HEK293 (cell line): ENCODE measurements around the gene ARPP19.

Source experiments
- ELK4 ChIP-seq: IDR thresholded peaks from 2 replicates; pipeline ENCODE4 v1.6.1; 2011; ENCODE audit warnings: mild to moderate bottlenecking, low read depth, low read length, borderline replicate concordance
- FEZF1 ChIP-seq: fragments of 450-650 bp; formaldehyde crosslinking; IDR thresholded peaks from 2 replicates; pipeline ENCODE4 v1.5.1; 2016; ENCODE audit warnings: missing biosample characterization, missing genetic modification characterization
- KLF16 ChIP-seq: fragments of 450-650 bp; formaldehyde crosslinking; IDR thresholded peaks from 2 replicates; pipeline ENCODE4 v1.5.1; 2017; ENCODE audit warnings: missing biosample characterization, missing genetic modification characterization
- PRDM1 ChIP-seq: fragments of 450-650 bp; formaldehyde crosslinking; IDR thresholded peaks from 2 replicates; pipeline ENCODE4; 2016; ENCODE audit warnings: missing biosample characterization, missing genetic modification characterization
- RBAK ChIP-seq: fragments of 450-650 bp; formaldehyde crosslinking; IDR thresholded peaks from 2 replicates; pipeline ENCODE4 v1.5.1; 2016; ENCODE audit warnings: missing biosample characterization, missing genetic modification characterization
- SALL2 ChIP-seq: fragments of 450-650 bp; formaldehyde crosslinking; IDR thresholded peaks from 2 replicates; pipeline ENCODE4 v1.5.0; 2017; ENCODE audit warnings: missing biosample characterization, mild to moderate bottlenecking, missing genetic modification characterization, borderline replicate concordance
- SETDB1 ChIP-seq: IDR thresholded peaks from one replicate; pipeline ENCODE4 v1.6.1; 2017; ENCODE audit warnings: mild to moderate bottlenecking, low read length, moderate library complexity, mixed read lengths; ENCODE audit not compliant: insufficient read length
- SP3 ChIP-seq: fragments of 450-650 bp; formaldehyde crosslinking; IDR thresholded peaks from 2 replicates; pipeline ENCODE4 v1.5.1; 2016; ENCODE audit warnings: missing biosample characterization, missing genetic modification characterization
- SP7 ChIP-seq: fragments of 450-650 bp; formaldehyde crosslinking; IDR thresholded peaks from 2 replicates; pipeline ENCODE4 v1.5.1; 2016; ENCODE audit warnings: missing biosample characterization, missing genetic modification characterization
- WT1 ChIP-seq: fragments of 450-650 bp; formaldehyde crosslinking; IDR thresholded peaks from 2 replicates; pipeline ENCODE4 v1.5.1; 2016; ENCODE audit warnings: missing biosample characterization, missing genetic modification characterization
- ZBTB6 ChIP-seq: fragments of 450-650 bp; formaldehyde crosslinking; IDR thresholded peaks from 2 replicates; pipeline ENCODE4 v1.5.1; 2017; ENCODE audit warnings: missing biosample characterization, missing genetic modification characterization
- ZFHX2 ChIP-seq: fragments of 450-650 bp; formaldehyde crosslinking; conservative IDR thresholded peaks from 2 replicates; pipeline ENCODE4 v1.5.1; 2016; ENCODE audit warnings: missing biosample characterization, missing genetic modification characterization
- ZIC2 ChIP-seq: fragments of 450-650 bp; formaldehyde crosslinking; IDR thresholded peaks from 2 replicates; pipeline ENCODE4 v1.5.1; 2016; ENCODE audit warnings: missing biosample characterization, missing genetic modification characterization
- ZNF132 ChIP-seq: fragments of 450-650 bp; formaldehyde crosslinking; IDR thresholded peaks from 2 replicates; pipeline ENCODE4 v1.5.1; 2017; ENCODE audit warnings: missing biosample characterization, missing genetic modification characterization, borderline replicate concordance
- ZNF140 ChIP-seq: fragments of 450-650 bp; formaldehyde crosslinking; IDR thresholded peaks from 2 replicates; pipeline ENCODE4 v1.5.1; 2016; ENCODE audit warnings: missing biosample characterization, missing genetic modification characterization
- ZNF169 ChIP-seq: fragments of 450-650 bp; formaldehyde crosslinking; IDR thresholded peaks from 2 replicates; pipeline ENCODE4 v1.5.1; 2016; ENCODE audit warnings: missing biosample characterization, missing genetic modification characterization
- ZNF174 ChIP-seq: fragments of 450-650 bp; formaldehyde crosslinking; IDR thresholded peaks from 2 replicates; pipeline ENCODE4 v1.5.0; 2017; ENCODE audit warnings: missing biosample characterization, mild to moderate bottlenecking, missing genetic modification characterization
- ZNF175 ChIP-seq: fragments of 450-650 bp; formaldehyde crosslinking; IDR thresholded peaks from 2 replicates; pipeline ENCODE4 v1.5.1; 2016; ENCODE audit warnings: missing biosample characterization, missing genetic modification characterization
- ZNF18 ChIP-seq: fragments of 450-650 bp; formaldehyde crosslinking; IDR thresholded peaks from 2 replicates; pipeline ENCODE4 v1.5.1; 2016; ENCODE audit warnings: missing biosample characterization, missing genetic modification characterization
- ZNF292 ChIP-seq: fragments of 450-650 bp; formaldehyde crosslinking; IDR thresholded peaks from 2 replicates; pipeline ENCODE4 v1.5.1; 2016; ENCODE audit warnings: low read depth, missing biosample characterization, missing genetic modification characterization, borderline replicate concordance
- ZNF350 ChIP-seq: fragments of 450-650 bp; formaldehyde crosslinking; IDR thresholded peaks from 2 replicates; pipeline ENCODE4 v1.5.0; 2017; ENCODE audit warnings: missing biosample characterization, mild to moderate bottlenecking, missing genetic modification characterization
- ZNF37A ChIP-seq: fragments of 450-650 bp; IDR thresholded peaks from 2 replicates; pipeline ENCODE4 v1.5.1; 2018; ENCODE audit warnings: missing biosample characterization, missing genetic modification characterization
- ZNF394 ChIP-seq: fragments of 450-650 bp; formaldehyde crosslinking; IDR thresholded peaks from 2 replicates; pipeline ENCODE4 v1.5.1; 2016; ENCODE audit warnings: missing biosample characterization, missing genetic modification characterization, mild to moderate bottlenecking, moderate library complexity, borderline replicate concordance
- ZNF623 ChIP-seq: fragments of 450-650 bp; formaldehyde crosslinking; IDR thresholded peaks from 2 replicates; pipeline ENCODE4 v1.5.1; 2016; ENCODE audit warnings: missing biosample characterization, missing genetic modification characterization
- ZNF629 ChIP-seq: fragments of 450-650 bp; formaldehyde crosslinking; IDR thresholded peaks from 2 replicates; pipeline ENCODE4 v1.5.1; 2017; ENCODE audit warnings: missing biosample characterization, missing genetic modification characterization
- ZNF707 ChIP-seq: fragments of 450-650 bp; formaldehyde crosslinking; IDR thresholded peaks from 2 replicates; pipeline ENCODE4 v1.5.1; 2016; ENCODE audit warnings: missing biosample characterization, missing genetic modification characterization
- ZNF76 ChIP-seq: fragments of 450-650 bp; formaldehyde crosslinking; IDR thresholded peaks from 2 replicates; pipeline ENCODE4; 2016; ENCODE audit warnings: low read depth, missing biosample characterization, missing genetic modification characterization, borderline replicate concordance
- TF ChIP-seq, protein P1 (sequence below): fragments of 450-650 bp; formaldehyde crosslinking; IDR thresholded peaks from 2 replicates; pipeline ENCODE4 v1.5.1; 2016; ENCODE audit warnings: missing biosample characterization, missing genetic modification characterization
- TF ChIP-seq, protein P2 (sequence below): fragments of 450-650 bp; formaldehyde crosslinking; IDR thresholded peaks from 2 replicates; pipeline ENCODE4 v1.5.1; 2017; ENCODE audit warnings: missing biosample characterization, missing genetic modification characterization
- TF ChIP-seq, protein P3 (sequence below): fragments of 450-650 bp; formaldehyde crosslinking; IDR thresholded peaks from 2 replicates; pipeline ENCODE4 v1.5.1; 2017; ENCODE audit warnings: missing biosample characterization, missing genetic modification characterization

ARPP19 gene

DNA sequence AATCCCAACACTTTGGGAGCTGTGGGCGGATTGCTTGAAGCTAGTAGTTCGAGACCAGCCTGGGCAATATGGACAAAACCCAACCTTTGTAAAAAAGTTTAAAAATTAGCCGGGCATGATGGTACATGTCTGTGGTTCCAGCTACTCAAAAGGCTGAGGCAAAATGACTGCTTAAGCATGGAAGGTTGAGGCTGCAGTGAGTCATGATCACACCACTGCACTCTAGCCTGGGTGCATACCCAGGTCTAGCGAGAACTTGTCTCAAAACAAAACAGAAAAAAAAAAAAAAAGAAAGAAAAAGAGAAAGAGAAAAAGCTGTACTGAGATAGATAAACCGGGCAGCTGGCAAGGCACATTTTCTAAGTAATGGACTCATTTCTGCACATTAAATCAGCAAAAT, 10.6 kb downstream of the ARPP19 start (continued):
- TF ChIP-seq ZNF623 (tag by site-specific recombination) (no peak), ZNF394 (tag by site-specific recombination) (peak; percentile 51; the same call in 1 of the 2 replicates), ZIC2 (tag by site-specific recombination) (no peak), ZNF37A (tag by site-specific recombination) (no peak), ZNF18 (tag by site-specific recombination) (peak; percentile 59; the same call in 1 of the 2 replicates), ZNF175 (no peak), ZNF629 (no peak), ZNF169 (tag by site-specific recombination) (no peak), PRDM1 (tag by site-specific recombination) (peak; percentile 57; the same call in 1 of the 2 replicates), ZBTB6 (tag by site-specific recombination) (no peak), ZFHX2 (tag by site-specific recombination) (0 out of 2 replicates have a peak, but pooled peaks have one; percentile 11), WT1 (tag by site-specific recombination) (no peak), ZNF350 (tag by site-specific recombination) (no peak), ZNF132 (tag by site-specific recombination) (no peak), ZNF174 (tag by site-specific recombination) (no peak), SALL2 (tag by site-specific recombination) (no peak), KLF16 (tag by site-specific recombination) (no peak), ELK4 (no peak), SP3 (tag by site-specific recombination) (no peak), FEZF1 (no peak; the same call in 1 of the 2 replicates), ZNF707 (tag by site-specific recombination) (no peak), SP7 (tag by site-specific recombination) (0 out of 2 replicates have a peak, but pooled peaks have one; percentile 10), ZNF140 (tag by site-specific recombination) (no peak), SETDB1 (no peak), RBAK (tag by site-specific recombination) (no peak), ZNF292 (no peak), ZNF76 (tag by site-specific recombination) (no peak)
- TF ChIP-seq, protein P1, sequence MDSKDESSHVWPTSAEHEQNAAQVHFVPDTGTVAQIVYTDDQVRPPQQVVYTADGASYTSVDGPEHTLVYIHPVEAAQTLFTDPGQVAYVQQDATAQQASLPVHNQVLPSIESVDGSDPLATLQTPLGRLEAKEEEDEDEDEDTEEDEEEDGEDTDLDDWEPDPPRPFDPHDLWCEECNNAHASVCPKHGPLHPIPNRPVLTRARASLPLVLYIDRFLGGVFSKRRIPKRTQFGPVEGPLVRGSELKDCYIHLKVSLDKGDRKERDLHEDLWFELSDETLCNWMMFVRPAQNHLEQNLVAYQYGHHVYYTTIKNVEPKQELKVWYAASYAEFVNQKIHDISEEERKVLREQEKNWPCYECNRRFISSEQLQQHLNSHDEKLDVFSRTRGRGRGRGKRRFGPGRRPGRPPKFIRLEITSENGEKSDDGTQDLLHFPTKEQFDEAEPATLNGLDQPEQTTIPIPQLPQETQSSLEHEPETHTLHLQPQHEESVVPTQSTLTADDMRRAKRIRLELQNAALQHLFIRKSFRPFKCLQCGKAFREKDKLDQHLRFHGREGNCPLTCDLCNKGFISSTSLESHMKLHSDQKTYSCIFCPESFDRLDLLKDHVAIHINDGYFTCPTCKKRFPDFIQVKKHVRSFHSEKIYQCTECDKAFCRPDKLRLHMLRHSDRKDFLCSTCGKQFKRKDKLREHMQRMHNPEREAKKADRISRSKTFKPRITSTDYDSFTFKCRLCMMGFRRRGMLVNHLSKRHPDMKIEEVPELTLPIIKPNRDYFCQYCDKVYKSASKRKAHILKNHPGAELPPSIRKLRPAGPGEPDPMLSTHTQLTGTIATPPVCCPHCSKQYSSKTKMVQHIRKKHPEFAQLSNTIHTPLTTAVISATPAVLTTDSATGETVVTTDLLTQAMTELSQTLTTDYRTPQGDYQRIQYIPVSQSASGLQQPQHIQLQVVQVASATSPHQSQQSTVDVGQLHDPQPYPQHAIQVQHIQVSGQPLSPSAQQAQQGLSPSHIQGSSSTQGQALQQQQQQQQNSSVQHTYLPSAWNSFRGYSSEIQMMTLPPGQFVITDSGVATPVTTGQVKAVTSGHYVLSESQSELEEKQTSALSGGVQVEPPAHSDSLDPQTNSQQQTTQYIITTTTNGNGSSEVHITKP (tag by site-specific recombination), result peak; percentile 87
- TF ChIP-seq, protein P2, sequence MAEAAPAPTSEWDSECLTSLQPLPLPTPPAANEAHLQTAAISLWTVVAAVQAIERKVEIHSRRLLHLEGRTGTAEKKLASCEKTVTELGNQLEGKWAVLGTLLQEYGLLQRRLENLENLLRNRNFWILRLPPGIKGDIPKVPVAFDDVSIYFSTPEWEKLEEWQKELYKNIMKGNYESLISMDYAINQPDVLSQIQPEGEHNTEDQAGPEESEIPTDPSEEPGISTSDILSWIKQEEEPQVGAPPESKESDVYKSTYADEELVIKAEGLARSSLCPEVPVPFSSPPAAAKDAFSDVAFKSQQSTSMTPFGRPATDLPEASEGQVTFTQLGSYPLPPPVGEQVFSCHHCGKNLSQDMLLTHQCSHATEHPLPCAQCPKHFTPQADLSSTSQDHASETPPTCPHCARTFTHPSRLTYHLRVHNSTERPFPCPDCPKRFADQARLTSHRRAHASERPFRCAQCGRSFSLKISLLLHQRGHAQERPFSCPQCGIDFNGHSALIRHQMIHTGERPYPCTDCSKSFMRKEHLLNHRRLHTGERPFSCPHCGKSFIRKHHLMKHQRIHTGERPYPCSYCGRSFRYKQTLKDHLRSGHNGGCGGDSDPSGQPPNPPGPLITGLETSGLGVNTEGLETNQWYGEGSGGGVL (tag by site-specific recombination), result no peak
- TF ChIP-seq, protein P3, sequence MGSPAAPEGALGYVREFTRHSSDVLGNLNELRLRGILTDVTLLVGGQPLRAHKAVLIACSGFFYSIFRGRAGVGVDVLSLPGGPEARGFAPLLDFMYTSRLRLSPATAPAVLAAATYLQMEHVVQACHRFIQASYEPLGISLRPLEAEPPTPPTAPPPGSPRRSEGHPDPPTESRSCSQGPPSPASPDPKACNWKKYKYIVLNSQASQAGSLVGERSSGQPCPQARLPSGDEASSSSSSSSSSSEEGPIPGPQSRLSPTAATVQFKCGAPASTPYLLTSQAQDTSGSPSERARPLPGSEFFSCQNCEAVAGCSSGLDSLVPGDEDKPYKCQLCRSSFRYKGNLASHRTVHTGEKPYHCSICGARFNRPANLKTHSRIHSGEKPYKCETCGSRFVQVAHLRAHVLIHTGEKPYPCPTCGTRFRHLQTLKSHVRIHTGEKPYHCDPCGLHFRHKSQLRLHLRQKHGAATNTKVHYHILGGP (tag by site-specific recombination), result no peak
